A673 (cell line): Measurements from ENCODE around the gene TARS3.

Experiments
- EZH2 ChIP-seq: fragments of 200-600 bp; sonication (generic); IDR thresholded peaks from 2 replicates; pipeline ENCODE4 v1.6.1; 2017; ENCODE audit warnings: borderline replicate concordance, low read depth, mild to moderate bottlenecking, mixed read lengths, antibody characterized with exemption, low read length; ENCODE audit not compliant: poor library complexity, severe bottlenecking
- TF ChIP-seq, protein P1 (sequence below): fragments of 300-800, 200-600 bp; sonication (generic); conservative IDR thresholded peaks from 2 replicates; pipeline ENCODE4 v1.5.1; 2017; ENCODE audit warnings: low read depth, mild to moderate bottlenecking, antibody characterized with exemption, low read length, moderate library complexity, mixed read lengths

GRCh38 chr15:101647251-101647650 is 77.0 kb downstream of the TARS3 start:
- TF ChIP-seq, protein P1, sequence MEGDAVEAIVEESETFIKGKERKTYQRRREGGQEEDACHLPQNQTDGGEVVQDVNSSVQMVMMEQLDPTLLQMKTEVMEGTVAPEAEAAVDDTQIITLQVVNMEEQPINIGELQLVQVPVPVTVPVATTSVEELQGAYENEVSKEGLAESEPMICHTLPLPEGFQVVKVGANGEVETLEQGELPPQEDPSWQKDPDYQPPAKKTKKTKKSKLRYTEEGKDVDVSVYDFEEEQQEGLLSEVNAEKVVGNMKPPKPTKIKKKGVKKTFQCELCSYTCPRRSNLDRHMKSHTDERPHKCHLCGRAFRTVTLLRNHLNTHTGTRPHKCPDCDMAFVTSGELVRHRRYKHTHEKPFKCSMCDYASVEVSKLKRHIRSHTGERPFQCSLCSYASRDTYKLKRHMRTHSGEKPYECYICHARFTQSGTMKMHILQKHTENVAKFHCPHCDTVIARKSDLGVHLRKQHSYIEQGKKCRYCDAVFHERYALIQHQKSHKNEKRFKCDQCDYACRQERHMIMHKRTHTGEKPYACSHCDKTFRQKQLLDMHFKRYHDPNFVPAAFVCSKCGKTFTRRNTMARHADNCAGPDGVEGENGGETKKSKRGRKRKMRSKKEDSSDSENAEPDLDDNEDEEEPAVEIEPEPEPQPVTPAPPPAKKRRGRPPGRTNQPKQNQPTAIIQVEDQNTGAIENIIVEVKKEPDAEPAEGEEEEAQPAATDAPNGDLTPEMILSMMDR, result no peak
- TF ChIP-seq EZH2, result no peak
